ENCODE measurements around the gene AP3B1. TPM values are rescaled to one million over a fixed set of nuclear protein-coding genes. Genes with fewer than 3 reads are reported as not detected.

AP3B1 gene
- total and polyA plus RNA-seq, 3 experiments from 2014 or later = 27.1 to 41.1 (median 40.3) TPM

- H3K4me3 Mint-ChIP-seq = no peak overlapping the region
Measured at GRCh38 chr5:78132507-78132906, 162.0 kb downstream of the AP3B1 start.

GRCh38 chr5:78129597-78129996 lies 164.9 kb downstream of the AP3B1 start:
- H3K36me3 ChIP-seq (ENCODE audit: insufficient read depth, low read length) = no peaks in the 10 kb centered on the region
- H3K9me3 Mint-ChIP-seq = no peaks in the 10 kb centered on the region
- H3K27me3 ChIP-seq (ENCODE audit: insufficient read depth, low read length, poor library complexity, severe bottlenecking) = no peaks in the 10 kb centered on the region
- H3K27ac ChIP-seq (ENCODE audit: low read depth, low read length) = no peak overlapping the region
- H3K36me3 Mint-ChIP-seq = peaks cover 17 to 43% (median 18%) of the 10 kb centered on the region in 3 donors
- H3K27ac Mint-ChIP-seq = no peak overlapping the region
- no peak overlapping the region for H3K4me3 Mint-ChIP-seq
- no peaks in the 10 kb centered on the region for H3K4me1 ChIP-seq (ENCODE audit: insufficient read depth, low read length)
- H3K4me3 ChIP-seq (ENCODE audit: low read length) = no peak overlapping the region
- H3K4me1 Mint-ChIP-seq = peaks cover 0 to 1% (median 0%) of the 10 kb centered on the region in 3 donors
- H3K9me3 ChIP-seq (ENCODE audit: low read length) = no peaks in the 10 kb centered on the region
- ChIA-PET CTCF (no interaction called here), POLR2A (no interaction called here)
- DNase-seq = no peak
- H3K27me3 Mint-ChIP-seq = no peaks in the 10 kb centered on the region

More at GRCh38 chr5:78132507-78132906, 162.0 kb downstream of the AP3B1 start:
- Histone ChIP-seq H3K27me3 (ENCODE audit: insufficient read depth, low read length, poor library complexity, severe bottlenecking) (no peaks in the 10 kb centered on the region), H3K4me1 (ENCODE audit: insufficient read depth, low read length) (no peaks in the 10 kb centered on the region), H3K27ac (ENCODE audit: low read depth, low read length) (no peak overlapping the region), H3K36me3 (ENCODE audit: insufficient read depth, low read length) (no peaks in the 10 kb centered on the region), H3K4me3 (ENCODE audit: low read length) (no peak overlapping the region), H3K9me3 (ENCODE audit: low read length) (no peaks in the 10 kb centered on the region)
- Mint-ChIP-seq H3K9me3 (no peaks in the 10 kb centered on the region), H3K27me3 (no peaks in the 10 kb centered on the region), H3K36me3 (peaks cover 0 to 42% (median 11%) of the 10 kb centered on the region in 3 donors), H3K4me1 (peaks cover 0 to 1% (median 0%) of the 10 kb centered on the region in 3 donors), H3K27ac (no peak overlapping the region)
- POLR2A ChIA-PET = no interaction called here
- no peak for DNase-seq
- CTCF ChIA-PET = no interaction called here

- H3K27ac Mint-ChIP-seq = no peak overlapping the region
- no peak for DNase-seq
- CTCF ChIA-PET = no interaction called here
- H3K4me1 ChIP-seq (ENCODE audit: insufficient read depth, low read length) = no peaks in the 10 kb centered on the region
- H3K4me1 Mint-ChIP-seq = peaks cover 0 to 1% (median 0%) of the 10 kb centered on the region in 3 donors
- H3K4me3 Mint-ChIP-seq = no peak overlapping the region
- H3K4me3 ChIP-seq (ENCODE audit: low read length) = no peak overlapping the region
- H3K9me3 ChIP-seq (ENCODE audit: low read length) = no peaks in the 10 kb centered on the region
- no peaks in the 10 kb centered on the region for H3K36me3 ChIP-seq (ENCODE audit: insufficient read depth, low read length)
- H3K27me3 Mint-ChIP-seq = no peaks in the 10 kb centered on the region
- H3K36me3 Mint-ChIP-seq = peaks cover 14 to 46% (median 18%) of the 10 kb centered on the region in 3 donors
- POLR2A ChIA-PET = no interaction called here
- H3K9me3 Mint-ChIP-seq = no peaks in the 10 kb centered on the region
- no peak overlapping the region for H3K27ac ChIP-seq (ENCODE audit: low read depth, low read length)
- H3K27me3 ChIP-seq (ENCODE audit: insufficient read depth, low read length, poor library complexity, severe bottlenecking) = no peaks in the 10 kb centered on the region
Measured at GRCh38 chr5:78127875-78128274, 166.6 kb downstream of the AP3B1 start.

- Histone ChIP-seq H3K9me3 (ENCODE audit: low read length) (no peaks in the 10 kb centered on the region), H3K4me3 (ENCODE audit: low read length) (no peak overlapping the region), H3K27ac (ENCODE audit: low read depth, low read length) (no peak overlapping the region), H3K4me1 (ENCODE audit: insufficient read depth, low read length) (no peaks in the 10 kb centered on the region), H3K36me3 (ENCODE audit: insufficient read depth, low read length) (no peaks in the 10 kb centered on the region), H3K27me3 (ENCODE audit: insufficient read depth, low read length, poor library complexity, severe bottlenecking) (no peaks in the 10 kb centered on the region)
- no peaks in the 10 kb centered on the region for H3K9me3 Mint-ChIP-seq
- H3K4me3 Mint-ChIP-seq = no peak overlapping the region
- CTCF ChIA-PET = no interaction called here
- no peak overlapping the region for H3K27ac Mint-ChIP-seq
- no peak for DNase-seq
- POLR2A ChIA-PET = no interaction called here
- H3K4me1 Mint-ChIP-seq = no peaks in the 10 kb centered on the region
- H3K36me3 Mint-ChIP-seq = peaks cover 16 to 47% (median 18%) of the 10 kb centered on the region in 3 donors
- H3K27me3 Mint-ChIP-seq = no peaks in the 10 kb centered on the region
Measured at GRCh38 chr5:78126536-78126935, 168.0 kb downstream of the AP3B1 start.

GRCh38 chr5:78116167-78116566 lies 178.3 kb downstream of the AP3B1 start:
- Mint-ChIP-seq H3K9me3 (peaks cover 0 to 2% (median 0%) of the 10 kb centered on the region in 5 donors), H3K27ac (no peak overlapping the region), H3K36me3 (peaks cover 8 to 80% (median 31%) of the 10 kb centered on the region in 3 donors), H3K27me3 (no peaks in the 10 kb centered on the region), H3K4me1 (peaks cover 0 to 4% (median 0%) of the 10 kb centered on the region in 3 donors), H3K4me3 (no peak overlapping the region)
- no peak for DNase-seq
- no peak overlapping the region for H3K27ac ChIP-seq (ENCODE audit: low read depth, low read length)
- H3K9me3 ChIP-seq (ENCODE audit: low read length) = no peaks in the 10 kb centered on the region
- no peak overlapping the region for H3K4me3 ChIP-seq (ENCODE audit: low read length)
- ChIA-PET CTCF (no interaction called here), POLR2A (no interaction called here)
- H3K4me1 ChIP-seq (ENCODE audit: insufficient read depth, low read length) = no peaks in the 10 kb centered on the region
- H3K27me3 ChIP-seq (ENCODE audit: insufficient read depth, low read length, poor library complexity, severe bottlenecking) = no peaks in the 10 kb centered on the region
- H3K36me3 ChIP-seq (ENCODE audit: insufficient read depth, low read length) = peaks cover 22% of the 10 kb centered on the region

- no peak overlapping the region for H3K27ac ChIP-seq (ENCODE audit: low read depth, low read length)
- Mint-ChIP-seq H3K9me3 (no peaks in the 10 kb centered on the region), H3K36me3 (peaks cover 3 to 71% (median 28%) of the 10 kb centered on the region in 3 donors), H3K4me3 (no peak overlapping the region), H3K27ac (peak overlapping the region in 2 of 8 donors; percentile 26 to 36), H3K27me3 (no peaks in the 10 kb centered on the region), H3K4me1 (peaks cover 0 to 2% (median 0%) of the 10 kb centered on the region in 3 donors)
- H3K4me1 ChIP-seq (ENCODE audit: insufficient read depth, low read length) = no peaks in the 10 kb centered on the region
- no peak for DNase-seq
- H3K27me3 ChIP-seq (ENCODE audit: insufficient read depth, low read length, poor library complexity, severe bottlenecking) = no peaks in the 10 kb centered on the region
- CTCF ChIA-PET = no interaction called here
- H3K36me3 ChIP-seq (ENCODE audit: insufficient read depth, low read length) = peaks cover 22% of the 10 kb centered on the region
- no peaks in the 10 kb centered on the region for H3K9me3 ChIP-seq (ENCODE audit: low read length)
- H3K4me3 ChIP-seq (ENCODE audit: low read length) = no peak overlapping the region
- POLR2A ChIA-PET = no interaction called here
Measured at GRCh38 chr5:78113689-78114264, 180.7 kb downstream of the AP3B1 start.

GRCh38 chr5:78112931-78113330 lies 181.6 kb downstream of the AP3B1 start:
- Mint-ChIP-seq H3K36me3 (peaks cover 3 to 69% (median 25%) of the 10 kb centered on the region in 3 donors), H3K4me3 (no peak overlapping the region), H3K4me1 (peaks cover 0 to 2% (median 0%) of the 10 kb centered on the region in 3 donors), H3K27ac (no peak overlapping the region), H3K9me3 (no peaks in the 10 kb centered on the region), H3K27me3 (no peaks in the 10 kb centered on the region)
- no peaks in the 10 kb centered on the region for H3K27me3 ChIP-seq (ENCODE audit: insufficient read depth, low read length, poor library complexity, severe bottlenecking)
- ChIA-PET POLR2A (no interaction called here), CTCF (no interaction called here)
- no peaks in the 10 kb centered on the region for H3K9me3 ChIP-seq (ENCODE audit: low read length)
- H3K4me1 ChIP-seq (ENCODE audit: insufficient read depth, low read length) = no peaks in the 10 kb centered on the region
- H3K4me3 ChIP-seq (ENCODE audit: low read length) = no peak overlapping the region
- no peak for DNase-seq
- H3K36me3 ChIP-seq (ENCODE audit: insufficient read depth, low read length) = peaks cover 22% of the 10 kb centered on the region
- no peak overlapping the region for H3K27ac ChIP-seq (ENCODE audit: low read depth, low read length)

GRCh38 chr5:78109891-78110324 lies 184.6 kb downstream of the AP3B1 start:
- H3K27me3 ChIP-seq (ENCODE audit: insufficient read depth, low read length, poor library complexity, severe bottlenecking) = no peaks in the 10 kb centered on the region
- DNase-seq = no peak
- no peaks in the 10 kb centered on the region for H3K9me3 ChIP-seq (ENCODE audit: low read length)
- peaks cover 15% of the 10 kb centered on the region for H3K36me3 ChIP-seq (ENCODE audit: insufficient read depth, low read length)
- no peaks in the 10 kb centered on the region for H3K27me3 Mint-ChIP-seq
- peaks cover 7 to 68% (median 32%) of the 10 kb centered on the region in 3 donors for H3K36me3 Mint-ChIP-seq
- ChIA-PET CTCF (no interaction called here), POLR2A (no interaction called here)
- H3K9me3 Mint-ChIP-seq = no peaks in the 10 kb centered on the region
- H3K27ac Mint-ChIP-seq = no peak overlapping the region
- peaks cover 0 to 2% (median 0%) of the 10 kb centered on the region in 3 donors for H3K4me1 Mint-ChIP-seq
- H3K4me1 ChIP-seq (ENCODE audit: insufficient read depth, low read length) = no peaks in the 10 kb centered on the region
- no peak overlapping the region for H3K4me3 Mint-ChIP-seq
- no peak overlapping the region for H3K27ac ChIP-seq (ENCODE audit: low read depth, low read length)
- H3K4me3 ChIP-seq (ENCODE audit: low read length) = no peak overlapping the region

Data from CD8-positive, alpha-beta memory T cell (primary cell).